Stimulated activated naive CD8-positive, alpha-beta T cell treated with anti-CD3 and anti-CD28 coated beads, Interleukin-15, Interleukin-2, amounts not matched to agents 100 ng/mL and 50 ng/mL, for 24 hours (primary cell): ENCODE measurements around the gene ATP1A2.

Experiments used
- H3K27ac Mint-ChIP-seq: one replicate; pipeline ENCODE4 v1.8.0; 2021; ENCODE audit warnings: mild to moderate bottlenecking, mixed read lengths
- H3K27me3 Mint-ChIP-seq: one replicate; pipeline ENCODE4 v1.8.0; 2021; ENCODE audit warnings: mixed read lengths
- H3K36me3 Mint-ChIP-seq: one replicate; pipeline ENCODE4 v1.8.0; 2021; ENCODE audit warnings: low read depth, mixed read lengths
- H3K4me1 Mint-ChIP-seq: one replicate; pipeline ENCODE4 v1.8.0; 2021; ENCODE audit warnings: low read depth, mixed read lengths
- H3K4me3 Mint-ChIP-seq: one replicate; pipeline ENCODE4 v1.8.0; 2021; ENCODE audit warnings: mild to moderate bottlenecking, mixed read lengths
- H3K9me3 Mint-ChIP-seq: one replicate; pipeline ENCODE4 v1.8.0; 2021; ENCODE audit warnings: mixed read lengths

The ATP1A2 gene

DNA sequence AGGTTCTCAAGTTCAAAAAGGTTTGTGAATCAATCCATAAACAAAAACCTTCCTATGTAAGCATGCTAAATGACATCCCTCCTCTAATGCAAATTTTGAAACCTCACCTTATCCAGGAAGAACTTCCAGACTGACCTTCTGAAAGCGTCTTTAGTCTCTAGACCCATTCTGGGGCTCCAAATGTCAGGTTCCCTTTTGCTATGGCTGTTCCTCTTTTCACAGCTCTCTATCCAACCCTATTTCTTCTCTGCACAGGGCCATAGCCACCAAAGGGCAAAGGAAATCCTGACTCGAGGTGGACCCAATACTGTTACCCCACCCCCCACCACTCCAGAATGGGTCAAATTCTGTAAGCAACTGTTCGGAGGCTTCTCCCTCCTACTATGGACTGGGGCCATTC lies 39.2 kb downstream of the ATP1A2 start:
- H3K9me3 Mint-ChIP-seq: no peaks in the 10 kb centered on the region
- no peaks in the 10 kb centered on the region for H3K36me3 Mint-ChIP-seq
- no peak overlapping the region for H3K27ac Mint-ChIP-seq
- H3K27me3 Mint-ChIP-seq: peaks cover 11% of the 10 kb centered on the region
- no peak overlapping the region for H3K4me3 Mint-ChIP-seq
- no peaks in the 10 kb centered on the region for H3K4me1 Mint-ChIP-seq

DNA sequence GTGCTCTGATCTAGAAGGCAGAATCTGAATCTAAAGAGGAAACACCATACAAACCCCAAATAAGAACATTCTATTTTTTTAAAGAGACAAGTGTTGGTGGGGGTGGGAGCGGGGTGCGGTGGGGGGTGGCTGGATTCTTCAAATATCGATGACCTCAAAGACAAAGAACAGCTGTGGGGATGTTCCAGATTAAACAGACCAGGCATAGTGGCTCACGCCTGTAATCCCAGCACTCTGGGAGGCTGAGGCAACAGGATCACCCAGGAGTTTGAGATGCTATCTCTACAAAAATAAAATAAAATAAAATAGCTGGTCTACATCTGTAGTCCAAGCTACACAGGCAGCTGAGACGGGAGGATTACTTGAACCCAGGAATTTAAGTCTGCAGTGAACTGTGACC lies 40.8 kb downstream of the ATP1A2 start:
- Mint-ChIP-seq H3K9me3 (no peaks in the 10 kb centered on the region), H3K4me3 (no peak overlapping the region), H3K27ac (no peak overlapping the region), H3K36me3 (no peaks in the 10 kb centered on the region), H3K4me1 (no peaks in the 10 kb centered on the region), H3K27me3 (peaks cover 11% of the 10 kb centered on the region)

- no peak overlapping the region for H3K27ac Mint-ChIP-seq
- no peaks in the 10 kb centered on the region for H3K4me1 Mint-ChIP-seq
- no peaks in the 10 kb centered on the region for H3K9me3 Mint-ChIP-seq
- peaks cover 11% of the 10 kb centered on the region for H3K27me3 Mint-ChIP-seq
- H3K4me3 Mint-ChIP-seq: no peak overlapping the region
- H3K36me3 Mint-ChIP-seq: no peaks in the 10 kb centered on the region
These were observed 41.6 kb downstream of the ATP1A2 start for GRCh38 chr1:160157174-160157573.

GRCh38 chr1:160158031-160158430 lies 42.5 kb downstream of the ATP1A2 start:
- Mint-ChIP-seq H3K4me1 (no peaks in the 10 kb centered on the region), H3K9me3 (no peaks in the 10 kb centered on the region), H3K27ac (no peak overlapping the region), H3K36me3 (no peaks in the 10 kb centered on the region), H3K4me3 (no peak overlapping the region), H3K27me3 (peaks cover 11% of the 10 kb centered on the region)

DNA sequence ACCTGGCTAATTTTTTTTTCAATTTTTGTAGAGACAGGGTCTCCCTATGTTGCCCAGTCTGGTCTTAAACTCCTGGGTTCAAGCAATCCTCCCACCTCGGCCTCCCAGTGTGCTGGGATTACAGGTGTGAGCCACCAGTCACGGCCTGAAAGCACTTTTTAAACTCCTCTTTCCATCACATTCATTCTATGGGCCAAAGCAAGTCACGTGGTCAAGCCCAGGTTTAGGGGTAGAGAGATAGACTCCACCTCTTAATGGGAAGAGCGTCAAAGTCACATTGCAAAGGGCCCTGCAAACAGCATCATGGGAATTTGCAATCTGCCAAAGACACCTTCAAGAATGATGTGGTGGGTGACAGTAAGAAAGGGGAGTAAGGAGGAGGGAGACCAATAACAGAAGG lies 43.0 kb downstream of the ATP1A2 start:
- H3K27ac Mint-ChIP-seq: no peak overlapping the region

GRCh38 chr1:160159846-160160245 lies 44.3 kb downstream of the ATP1A2 start:
- Mint-ChIP-seq H3K4me3 (no peak overlapping the region), H3K27ac (no peak overlapping the region), H3K36me3 (no peaks in the 10 kb centered on the region), H3K4me1 (no peaks in the 10 kb centered on the region), H3K27me3 (peaks cover 15% of the 10 kb centered on the region), H3K9me3 (no peaks in the 10 kb centered on the region)

More for the DNA sequence above, 43.0 kb downstream of the ATP1A2 start:
- H3K9me3 Mint-ChIP-seq: no peaks in the 10 kb centered on the region
- peaks cover 11% of the 10 kb centered on the region for H3K27me3 Mint-ChIP-seq
- H3K36me3 Mint-ChIP-seq: no peaks in the 10 kb centered on the region
- no peaks in the 10 kb centered on the region for H3K4me1 Mint-ChIP-seq
- H3K4me3 Mint-ChIP-seq: no peak overlapping the region

DNA sequence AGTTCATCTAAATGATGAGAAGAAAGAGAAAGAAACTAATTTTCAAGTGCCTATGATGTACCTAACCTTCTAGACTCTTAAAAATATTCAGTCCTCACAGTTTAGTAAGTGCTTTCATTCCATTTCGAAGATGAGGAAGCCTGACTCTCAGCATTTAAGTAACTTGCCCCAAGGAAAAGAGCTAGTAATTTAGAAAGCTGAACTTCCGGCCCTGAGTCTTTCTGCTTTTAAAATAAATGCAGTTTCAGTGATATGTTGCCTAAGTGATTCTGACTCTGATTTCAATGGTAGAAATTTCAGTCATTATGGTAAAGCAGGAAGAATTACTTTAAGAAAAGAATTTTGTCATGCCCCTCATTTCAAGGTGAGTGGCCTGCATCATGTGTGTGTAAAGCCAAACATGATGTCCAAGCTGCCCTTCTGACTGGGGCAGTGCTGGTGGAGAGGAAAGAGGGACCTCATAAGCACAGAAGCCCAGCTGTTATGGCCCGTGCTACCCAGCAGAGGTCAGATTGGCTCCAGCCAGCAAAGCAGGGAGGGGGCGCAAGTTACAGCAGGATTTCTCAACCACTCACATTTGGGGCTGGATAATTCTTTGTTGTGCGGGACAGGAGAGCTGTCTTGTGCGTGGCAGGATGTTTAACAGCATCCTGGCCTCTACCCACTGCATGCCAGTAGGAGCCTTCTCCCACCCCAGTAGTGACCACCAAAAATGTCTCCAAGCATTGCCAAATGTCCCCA lies 46.6 kb downstream of the ATP1A2 start:
- Mint-ChIP-seq H3K36me3 (no peaks in the 10 kb centered on the region), H3K4me3 (no peak overlapping the region), H3K27me3 (peaks cover 18% of the 10 kb centered on the region), H3K9me3 (no peaks in the 10 kb centered on the region), H3K4me1 (peaks cover 12% of the 10 kb centered on the region), H3K27ac (no peak overlapping the region)

DNA sequence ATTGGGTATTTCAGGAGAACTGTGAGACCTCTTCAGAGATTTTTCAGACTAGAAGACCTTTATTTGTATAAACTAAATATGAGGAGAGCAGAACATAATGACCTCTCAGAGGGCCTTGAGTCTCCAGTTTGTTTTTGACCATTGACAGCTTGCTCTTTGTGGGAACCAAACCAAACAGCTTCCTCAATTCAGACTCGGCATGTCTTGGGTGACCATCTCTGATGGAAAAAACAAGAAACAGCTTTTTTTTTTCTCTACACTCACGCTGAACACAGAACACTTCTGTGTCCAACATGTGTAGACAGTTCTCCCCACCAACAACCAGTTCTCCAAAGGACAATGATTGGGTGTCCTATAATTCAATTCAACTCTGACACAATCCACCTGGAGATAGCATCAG lies 47.4 kb downstream of the ATP1A2 start:
- Mint-ChIP-seq H3K27ac (no peak overlapping the region), H3K4me3 (no peak overlapping the region), H3K9me3 (no peaks in the 10 kb centered on the region), H3K36me3 (no peaks in the 10 kb centered on the region), H3K4me1 (peaks cover 19% of the 10 kb centered on the region), H3K27me3 (peaks cover 18% of the 10 kb centered on the region)

GRCh38 chr1:160163615-160164014 lies 48.1 kb downstream of the ATP1A2 start:
- no peak overlapping the region for H3K27ac Mint-ChIP-seq
- H3K36me3 Mint-ChIP-seq: no peaks in the 10 kb centered on the region
- peaks cover 17% of the 10 kb centered on the region for H3K27me3 Mint-ChIP-seq
- no peak overlapping the region for H3K4me3 Mint-ChIP-seq
- no peaks in the 10 kb centered on the region for H3K9me3 Mint-ChIP-seq
- H3K4me1 Mint-ChIP-seq: peaks cover 23% of the 10 kb centered on the region

DNA sequence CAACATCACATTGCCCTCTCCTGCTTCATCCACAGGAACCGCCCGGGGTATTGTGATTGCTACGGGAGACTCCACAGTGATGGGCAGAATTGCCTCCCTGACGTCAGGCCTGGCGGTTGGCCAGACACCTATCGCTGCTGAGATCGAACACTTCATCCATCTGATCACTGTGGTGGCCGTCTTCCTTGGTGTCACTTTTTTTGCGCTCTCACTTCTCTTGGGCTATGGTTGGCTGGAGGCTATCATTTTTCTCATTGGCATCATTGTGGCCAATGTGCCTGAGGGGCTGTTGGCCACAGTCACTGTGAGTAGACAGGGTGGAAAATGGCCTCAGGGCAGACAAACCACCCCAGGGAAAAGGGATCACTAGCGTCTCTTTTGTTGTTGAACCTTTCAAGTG lies 48.6 kb downstream of the ATP1A2 start:
- peaks cover 12% of the 10 kb centered on the region for H3K27me3 Mint-ChIP-seq
- H3K4me3 Mint-ChIP-seq: no peak overlapping the region
- H3K27ac Mint-ChIP-seq: no peak overlapping the region
- H3K4me1 Mint-ChIP-seq: peaks cover 28% of the 10 kb centered on the region
- no peaks in the 10 kb centered on the region for H3K36me3 Mint-ChIP-seq
- no peaks in the 10 kb centered on the region for H3K9me3 Mint-ChIP-seq

- Mint-ChIP-seq H3K4me3 (no peak overlapping the region), H3K27ac (no peak overlapping the region), H3K4me1 (peaks cover 40% of the 10 kb centered on the region), H3K27me3 (peaks cover 12% of the 10 kb centered on the region), H3K9me3 (no peaks in the 10 kb centered on the region), H3K36me3 (no peaks in the 10 kb centered on the region)
These were observed 50.8 kb downstream of the ATP1A2 start for GRCh38 chr1:160166166-160166868.

DNA sequence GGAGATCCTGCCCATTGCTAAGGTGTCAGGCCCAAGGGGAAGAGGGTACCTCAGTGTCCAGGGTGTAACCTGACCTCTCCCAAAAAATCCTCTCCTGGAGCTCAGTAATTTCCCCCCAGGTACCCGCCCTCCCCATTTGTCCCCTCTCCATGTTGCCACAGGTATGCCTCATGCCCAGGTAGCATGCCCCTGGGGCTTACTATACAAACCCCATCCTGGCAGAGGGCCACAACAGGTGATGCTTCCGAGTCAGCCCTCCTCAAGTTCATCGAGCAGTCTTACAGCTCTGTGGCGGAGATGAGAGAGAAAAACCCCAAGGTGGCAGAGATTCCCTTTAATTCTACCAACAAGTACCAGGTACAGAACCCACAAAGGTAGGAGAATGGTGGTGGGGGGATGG lies 51.5 kb downstream of the ATP1A2 start:
- Mint-ChIP-seq H3K27ac (peak overlapping the region; percentile 64), H3K4me1 (peaks cover 40% of the 10 kb centered on the region)

DNA sequence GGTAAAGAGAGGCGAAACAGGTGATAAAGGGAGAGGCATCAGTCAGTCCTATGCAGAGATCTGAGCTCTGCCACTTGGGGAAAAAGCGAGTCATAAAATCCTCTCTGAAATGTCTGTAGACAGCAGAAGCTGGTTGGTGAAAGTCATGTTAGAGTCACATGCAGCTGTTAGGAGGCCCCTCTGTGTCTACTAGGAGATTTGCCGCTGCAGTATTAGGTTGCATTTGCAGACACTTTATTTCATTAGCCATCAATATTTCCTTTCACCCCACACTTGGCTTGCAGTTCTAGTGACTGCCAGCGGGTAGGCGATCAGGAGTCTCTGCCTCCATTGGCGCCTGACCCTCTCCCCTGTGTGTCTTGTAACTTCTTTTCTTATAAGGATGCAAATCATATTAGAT lies 52.0 kb downstream of the ATP1A2 start:
- Mint-ChIP-seq H3K27me3 (peaks cover 19% of the 10 kb centered on the region), H3K27ac (peak overlapping the region; percentile 64), H3K9me3 (no peaks in the 10 kb centered on the region), H3K4me3 (no peak overlapping the region), H3K36me3 (no peaks in the 10 kb centered on the region), H3K4me1 (peaks cover 40% of the 10 kb centered on the region)

More for the DNA sequence above, 51.5 kb downstream of the ATP1A2 start:
- Mint-ChIP-seq H3K4me3 (no peak overlapping the region), H3K36me3 (no peaks in the 10 kb centered on the region), H3K9me3 (no peaks in the 10 kb centered on the region), H3K27me3 (peaks cover 14% of the 10 kb centered on the region)

- Mint-ChIP-seq H3K27me3 (peaks cover 23% of the 10 kb centered on the region), H3K9me3 (no peaks in the 10 kb centered on the region), H3K36me3 (no peaks in the 10 kb centered on the region), H3K27ac (no peak overlapping the region), H3K4me3 (no peak overlapping the region), H3K4me1 (peaks cover 40% of the 10 kb centered on the region)
These were observed 52.5 kb downstream of the ATP1A2 start for GRCh38 chr1:160168016-160168415.

- peaks cover 40% of the 10 kb centered on the region for H3K4me1 Mint-ChIP-seq
These were observed 53.2 kb downstream of the ATP1A2 start for GRCh38 chr1:160168609-160169369.

More at GRCh38 chr1:160168609-160169369, 53.2 kb downstream of the ATP1A2 start:
- Mint-ChIP-seq H3K27me3 (peaks cover 23% of the 10 kb centered on the region), H3K9me3 (no peaks in the 10 kb centered on the region), H3K4me3 (no peak overlapping the region), H3K36me3 (no peaks in the 10 kb centered on the region), H3K27ac (no peak overlapping the region)
